ENCODE measurements around the gene RASEF.

- TF ChIP-seq CTCF (IDR thresholded peaks at IDR 0.05; ENCODE audit: low read length) (no peak), EZH2 (IDR thresholded peaks at IDR 0.05; ENCODE audit: borderline replicate concordance, low read length) (no peak)
These were observed 43.7 kb downstream of the RASEF start for GRCh38 chr9:83019246-83019645.

Measured in OCI-LY1 (cell line).